Neural progenitor cell (in vitro differentiated cells): Measurements from ENCODE around the gene SRCIN1.
A peak's percentile ranks its signal among the peaks of the same experiment; 100 is the strongest.
"Not testable (repeated sequence)": the region's sequence is repeated elsewhere in the genome, so short reads cannot be mapped to it uniquely, and the experiment has no call there.

Source experiments
- EZH2 ChIP-seq: fragments of 200-600 bp; sonication (generic); IDR thresholded peaks from 2 replicates; pipeline ENCODE4 v1.6.1; 2017; ENCODE audit warnings: antibody characterized with exemption, mild to moderate bottlenecking, moderate library complexity
- EZH2phosphoT487 ChIP-seq: fragments of 200-600 bp; sonication (generic); IDR thresholded peaks from 2 replicates; pipeline ENCODE4 v1.6.1; 2017; ENCODE audit warnings: antibody characterized with exemption
- TF ChIP-seq, protein P1 (sequence below): fragments of 200-600 bp; sonication (generic); IDR thresholded peaks from 2 replicates; pipeline ENCODE4 v1.5.1; 2017; ENCODE audit warnings: antibody characterized with exemption, mild to moderate bottlenecking

DNA sequence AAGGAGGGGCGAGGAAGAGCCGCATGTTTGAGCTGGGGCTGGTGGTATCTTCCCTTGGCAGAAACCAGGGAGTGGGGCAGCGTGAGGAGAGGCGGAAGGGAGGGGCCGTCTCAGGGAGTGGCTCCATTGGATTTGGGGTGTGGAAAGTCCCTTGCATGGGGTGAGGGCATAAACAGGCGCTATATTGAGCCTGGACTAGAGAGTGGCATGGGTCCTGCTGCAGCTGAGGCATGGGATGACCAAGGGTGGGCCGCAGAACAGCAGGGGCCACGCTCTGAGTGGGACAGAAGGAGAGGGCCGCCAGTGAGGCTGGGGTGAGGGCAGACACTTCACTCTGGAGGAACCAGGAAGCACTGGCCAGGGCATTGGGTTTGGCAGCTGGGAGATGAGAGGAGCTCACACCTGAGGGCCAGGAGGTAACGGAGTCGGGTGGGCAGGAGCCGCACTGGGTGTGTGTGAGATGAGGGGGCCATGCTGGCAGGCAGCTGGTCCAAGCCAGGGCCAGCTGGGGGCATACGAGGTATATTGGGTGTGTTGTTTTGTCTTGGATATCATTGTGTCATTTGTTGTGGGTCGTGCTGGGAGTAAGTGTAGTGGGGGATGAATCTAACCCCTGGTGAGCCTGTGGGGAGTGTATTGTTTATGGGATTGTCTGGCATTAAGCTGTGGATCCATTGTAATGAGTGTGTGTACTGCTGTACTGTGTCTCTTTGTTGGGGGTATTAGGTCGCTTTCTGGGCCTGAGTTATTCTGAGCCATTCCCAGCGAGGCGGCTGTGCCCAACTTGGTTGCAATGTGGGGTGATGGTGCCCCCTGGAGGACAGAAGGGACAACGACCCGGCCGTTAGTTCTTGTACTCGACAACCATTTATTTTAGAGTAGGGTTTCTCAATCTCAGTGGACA is 121.3 kb downstream of the SRCIN1 start:
- TF ChIP-seq, protein P1, sequence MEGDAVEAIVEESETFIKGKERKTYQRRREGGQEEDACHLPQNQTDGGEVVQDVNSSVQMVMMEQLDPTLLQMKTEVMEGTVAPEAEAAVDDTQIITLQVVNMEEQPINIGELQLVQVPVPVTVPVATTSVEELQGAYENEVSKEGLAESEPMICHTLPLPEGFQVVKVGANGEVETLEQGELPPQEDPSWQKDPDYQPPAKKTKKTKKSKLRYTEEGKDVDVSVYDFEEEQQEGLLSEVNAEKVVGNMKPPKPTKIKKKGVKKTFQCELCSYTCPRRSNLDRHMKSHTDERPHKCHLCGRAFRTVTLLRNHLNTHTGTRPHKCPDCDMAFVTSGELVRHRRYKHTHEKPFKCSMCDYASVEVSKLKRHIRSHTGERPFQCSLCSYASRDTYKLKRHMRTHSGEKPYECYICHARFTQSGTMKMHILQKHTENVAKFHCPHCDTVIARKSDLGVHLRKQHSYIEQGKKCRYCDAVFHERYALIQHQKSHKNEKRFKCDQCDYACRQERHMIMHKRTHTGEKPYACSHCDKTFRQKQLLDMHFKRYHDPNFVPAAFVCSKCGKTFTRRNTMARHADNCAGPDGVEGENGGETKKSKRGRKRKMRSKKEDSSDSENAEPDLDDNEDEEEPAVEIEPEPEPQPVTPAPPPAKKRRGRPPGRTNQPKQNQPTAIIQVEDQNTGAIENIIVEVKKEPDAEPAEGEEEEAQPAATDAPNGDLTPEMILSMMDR: peak; percentile 88
- TF ChIP-seq EZH2, EZH2phosphoT487: not testable (repeated sequence)
